T-helper 2 cell treated with Interferon-gamma antibody and Interleukin-4, amounts not matched to agents 5 μg/mL and 100 μg/mL, for 36 hours (primary cell): ENCODE results near the gene ASTL.

Experiments
- DNase-seq: peaks from one replicate; pipeline ENCODE4 v3.0.0; 2021; ENCODE audit warnings: low spot score
- H3K27ac Mint-ChIP-seq: one replicate; pipeline ENCODE4 v1.8.0; 2021; ENCODE audit warnings: mild to moderate bottlenecking, mixed read lengths
- H3K27me3 Mint-ChIP-seq: one replicate; pipeline ENCODE4 v1.8.0; 2021; ENCODE audit warnings: low read depth, mixed read lengths
- H3K36me3 Mint-ChIP-seq: one replicate; pipeline ENCODE4 v1.8.0; 2021; ENCODE audit warnings: low read depth, mixed read lengths
- H3K4me1 Mint-ChIP-seq: one replicate; pipeline ENCODE4 v1.8.0; 2021; ENCODE audit warnings: low read depth, mixed read lengths
- H3K4me3 Mint-ChIP-seq: one replicate; pipeline ENCODE4 v1.8.0; 2022; ENCODE audit warnings: mild to moderate bottlenecking, moderate library complexity, mixed read lengths
- H3K9me3 Mint-ChIP-seq: one replicate; pipeline ENCODE4 v1.8.0; 2021; ENCODE audit warnings: mixed read lengths

ASTL gene

DNA sequence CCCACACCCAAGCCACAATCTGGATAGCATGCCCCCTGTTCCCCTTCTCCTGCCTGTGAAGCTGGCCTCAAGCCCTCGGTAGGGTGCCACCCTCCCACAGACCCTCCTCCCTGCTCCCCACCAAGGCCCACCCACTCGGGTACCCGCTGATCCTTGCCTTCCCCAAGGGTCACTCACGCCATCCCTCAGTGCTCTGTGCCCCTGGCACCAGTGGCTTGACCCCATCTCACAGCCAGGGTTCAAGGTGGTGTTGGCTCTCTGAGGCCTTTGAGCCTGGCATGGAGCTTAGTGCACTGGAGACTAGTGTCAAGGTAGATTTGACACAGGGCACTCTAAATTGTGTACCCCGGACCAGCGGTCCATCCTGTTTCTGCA, 33.8 kb downstream of the ASTL start:
- Mint-ChIP-seq H3K4me1 (no peaks in the 10 kb centered on the region), H3K27me3 (no peaks in the 10 kb centered on the region), H3K36me3 (no peaks in the 10 kb centered on the region), H3K9me3 (peaks cover 11% of the 10 kb centered on the region), H3K4me3 (no peak overlapping the region), H3K27ac (no peak overlapping the region)
- no peak for DNase-seq

DNA sequence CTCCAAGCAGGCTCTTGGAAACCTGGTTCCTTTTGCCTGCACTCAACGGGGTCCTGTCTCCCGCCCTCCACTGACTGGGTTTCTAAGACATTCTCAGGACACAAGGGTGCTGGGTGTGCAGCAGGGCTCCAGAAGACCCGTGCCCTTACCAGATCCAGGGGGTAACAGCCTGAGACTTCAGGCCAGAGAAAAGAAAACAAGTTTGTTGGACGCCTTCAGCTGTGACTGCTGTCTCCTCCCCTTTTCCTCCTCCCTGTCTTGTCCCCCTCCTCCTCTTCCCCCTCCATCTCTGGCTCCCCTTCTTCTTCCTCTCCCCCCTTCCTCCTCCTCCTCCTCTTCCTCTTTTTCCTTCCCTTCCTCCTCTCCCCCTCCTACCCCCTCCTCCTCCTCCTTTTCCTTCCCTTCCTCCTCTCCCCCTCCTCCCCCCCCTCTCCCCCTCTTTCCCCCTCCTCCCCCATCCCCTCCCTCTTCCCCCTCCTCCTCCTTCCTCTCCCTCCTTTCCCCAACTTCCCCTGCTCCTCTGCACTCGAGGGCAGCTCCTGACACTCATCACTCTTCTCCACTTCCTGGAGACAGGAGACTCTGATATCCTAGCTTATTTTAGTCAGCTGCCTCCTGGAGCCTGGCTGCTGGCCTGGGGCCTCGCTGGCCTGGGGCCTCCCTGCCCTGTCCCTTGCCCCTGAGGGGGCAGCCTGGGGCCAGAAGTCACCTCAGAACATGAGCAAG, 34.4 kb downstream of the ASTL start:
- no peak overlapping the region for H3K27ac Mint-ChIP-seq
- H3K27me3 Mint-ChIP-seq, result no peaks in the 10 kb centered on the region
- no peak overlapping the region for H3K4me3 Mint-ChIP-seq
- no peaks in the 10 kb centered on the region for H3K4me1 Mint-ChIP-seq
- DNase-seq, result no peak
- peaks cover 11% of the 10 kb centered on the region for H3K9me3 Mint-ChIP-seq
- no peaks in the 10 kb centered on the region for H3K36me3 Mint-ChIP-seq

DNA sequence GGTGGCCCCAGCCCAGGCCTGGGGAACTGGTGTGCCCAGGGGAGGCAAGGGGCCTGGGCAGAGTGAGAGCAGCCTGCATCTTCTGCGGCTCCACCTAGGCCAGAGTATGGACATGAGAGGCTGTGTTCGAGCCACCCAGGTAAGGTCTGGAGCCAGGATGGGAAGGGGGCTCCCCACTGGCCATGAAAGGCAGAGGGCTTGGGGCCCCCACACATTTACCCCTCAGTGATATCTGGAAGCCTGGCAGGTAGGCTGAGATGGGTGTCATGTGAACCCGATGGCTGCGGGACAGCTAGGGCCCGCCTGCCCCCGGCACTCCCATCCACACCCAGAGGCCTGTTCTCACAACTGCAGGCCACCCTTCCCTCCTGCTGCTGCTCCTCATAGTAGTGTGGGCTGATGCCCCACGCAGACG, 35.1 kb downstream of the ASTL start:
- H3K36me3 Mint-ChIP-seq, result no peaks in the 10 kb centered on the region
- no peak overlapping the region for H3K4me3 Mint-ChIP-seq
- peaks cover 11% of the 10 kb centered on the region for H3K9me3 Mint-ChIP-seq
- peaks cover under 1% of the 10 kb centered on the region for H3K27me3 Mint-ChIP-seq
- no peak for DNase-seq
- no peaks in the 10 kb centered on the region for H3K4me1 Mint-ChIP-seq
- no peak overlapping the region for H3K27ac Mint-ChIP-seq

DNA sequence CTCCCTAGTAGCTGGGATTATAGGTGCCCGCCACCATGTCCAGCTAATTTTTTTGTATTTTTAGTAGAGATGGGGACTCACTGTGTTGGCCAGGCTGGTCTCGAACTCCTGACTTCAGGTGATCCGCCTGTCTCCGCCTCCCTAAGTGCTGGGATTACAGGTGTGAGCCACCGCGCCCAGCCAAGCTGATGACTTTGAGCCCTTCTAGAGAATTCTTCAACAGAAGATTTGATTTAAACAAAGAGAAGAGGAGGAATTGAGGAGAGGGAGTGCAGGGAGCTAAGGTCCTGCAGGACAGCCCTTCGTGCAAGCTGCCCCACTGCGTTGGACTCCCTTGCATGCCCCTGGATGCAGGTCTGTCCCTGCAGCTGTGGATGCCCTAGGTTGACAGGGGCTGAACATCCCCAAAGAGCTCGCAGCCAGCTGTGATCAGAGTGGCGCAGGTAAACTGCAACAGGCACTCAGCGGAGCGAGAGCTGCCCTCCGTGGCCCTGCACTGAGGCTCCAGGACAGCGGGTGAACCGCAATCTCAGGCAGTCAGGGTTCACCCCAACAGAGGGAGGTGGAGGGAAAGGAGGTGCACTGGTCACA, 35.6 kb downstream of the ASTL start:
- Mint-ChIP-seq H3K27me3 (peaks cover 2% of the 10 kb centered on the region), H3K27ac (no peak overlapping the region), H3K36me3 (no peaks in the 10 kb centered on the region), H3K9me3 (peaks cover 11% of the 10 kb centered on the region), H3K4me1 (no peaks in the 10 kb centered on the region), H3K4me3 (no peak overlapping the region)
- no peak for DNase-seq

DNA sequence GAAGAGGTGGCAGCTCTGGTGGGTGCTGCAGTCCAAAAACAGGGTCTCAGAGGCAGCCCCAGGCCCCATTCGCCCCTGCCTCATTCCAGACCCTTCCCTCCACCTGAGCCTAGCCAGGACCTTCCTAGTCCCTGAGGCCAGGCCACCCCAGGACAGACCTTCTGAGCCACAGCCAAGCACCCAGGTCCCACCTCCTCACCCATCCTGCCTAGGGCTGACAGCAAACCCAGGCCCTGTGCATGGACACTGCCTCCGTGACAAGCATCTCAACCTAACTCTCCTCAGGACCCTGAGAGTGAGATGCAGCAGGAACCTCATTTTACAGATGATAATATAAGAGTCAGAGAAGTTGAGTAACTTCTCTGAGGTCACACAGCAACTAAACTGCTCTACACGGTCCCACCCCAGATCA, 37.4 kb downstream of the ASTL start:
- Mint-ChIP-seq H3K27me3 (peaks cover 2% of the 10 kb centered on the region), H3K36me3 (no peaks in the 10 kb centered on the region), H3K4me3 (no peak overlapping the region), H3K9me3 (peaks cover 11% of the 10 kb centered on the region), H3K27ac (no peak overlapping the region), H3K4me1 (no peaks in the 10 kb centered on the region)
- DNase-seq, result no peak

DNA sequence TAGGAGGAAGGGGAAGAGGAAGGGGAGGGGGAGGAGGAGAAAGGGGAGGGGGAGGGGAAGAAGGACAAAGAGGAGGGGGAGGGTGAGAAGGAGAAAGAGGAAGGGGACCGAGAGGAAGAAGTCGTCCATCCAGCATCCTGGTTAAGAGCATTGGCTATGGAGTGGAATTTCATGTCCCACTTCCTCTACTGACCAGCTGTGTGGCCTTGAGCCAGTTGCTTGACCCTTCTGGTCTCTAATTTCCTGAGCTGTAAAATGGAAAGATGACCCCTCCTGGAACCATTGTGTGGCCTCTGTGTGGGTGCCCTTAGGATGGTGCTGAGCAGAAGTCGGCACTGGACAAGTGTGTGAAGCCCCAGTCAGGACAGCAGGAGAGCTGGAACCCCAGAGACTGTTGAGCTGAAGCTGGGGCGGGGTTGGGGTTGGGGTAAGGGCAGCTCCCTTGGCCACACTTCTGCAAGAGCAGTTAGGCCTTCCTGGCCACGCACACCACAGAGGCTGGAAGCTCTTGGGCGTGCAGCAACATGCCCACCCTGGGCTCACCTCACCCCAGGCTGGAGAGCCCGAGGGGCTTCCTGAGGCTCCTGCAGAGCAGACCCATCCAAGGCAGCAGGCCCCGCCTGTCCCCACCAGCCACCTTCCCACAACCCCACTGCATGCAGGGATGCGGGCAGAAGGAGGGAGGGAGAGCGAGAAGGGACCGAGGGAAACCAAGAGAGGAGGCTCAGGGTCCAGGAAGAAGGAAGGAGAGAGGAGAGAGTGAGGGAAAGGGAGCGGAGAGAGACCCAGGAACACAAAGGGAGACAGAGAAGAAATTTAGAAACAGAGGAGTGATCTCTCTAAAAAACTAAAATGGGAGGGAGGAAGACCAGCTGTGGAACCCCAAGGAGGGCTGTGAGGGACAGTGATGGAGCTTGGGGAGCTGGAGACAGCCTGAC, 38.2 kb downstream of the ASTL start:
- peaks cover 5% of the 10 kb centered on the region for H3K27me3 Mint-ChIP-seq
- DNase-seq, result no peak
- no peaks in the 10 kb centered on the region for H3K4me1 Mint-ChIP-seq
- H3K27ac Mint-ChIP-seq, result no peak overlapping the region
- no peak overlapping the region for H3K4me3 Mint-ChIP-seq
- H3K9me3 Mint-ChIP-seq, result peaks cover 4% of the 10 kb centered on the region
- no peaks in the 10 kb centered on the region for H3K36me3 Mint-ChIP-seq

DNA sequence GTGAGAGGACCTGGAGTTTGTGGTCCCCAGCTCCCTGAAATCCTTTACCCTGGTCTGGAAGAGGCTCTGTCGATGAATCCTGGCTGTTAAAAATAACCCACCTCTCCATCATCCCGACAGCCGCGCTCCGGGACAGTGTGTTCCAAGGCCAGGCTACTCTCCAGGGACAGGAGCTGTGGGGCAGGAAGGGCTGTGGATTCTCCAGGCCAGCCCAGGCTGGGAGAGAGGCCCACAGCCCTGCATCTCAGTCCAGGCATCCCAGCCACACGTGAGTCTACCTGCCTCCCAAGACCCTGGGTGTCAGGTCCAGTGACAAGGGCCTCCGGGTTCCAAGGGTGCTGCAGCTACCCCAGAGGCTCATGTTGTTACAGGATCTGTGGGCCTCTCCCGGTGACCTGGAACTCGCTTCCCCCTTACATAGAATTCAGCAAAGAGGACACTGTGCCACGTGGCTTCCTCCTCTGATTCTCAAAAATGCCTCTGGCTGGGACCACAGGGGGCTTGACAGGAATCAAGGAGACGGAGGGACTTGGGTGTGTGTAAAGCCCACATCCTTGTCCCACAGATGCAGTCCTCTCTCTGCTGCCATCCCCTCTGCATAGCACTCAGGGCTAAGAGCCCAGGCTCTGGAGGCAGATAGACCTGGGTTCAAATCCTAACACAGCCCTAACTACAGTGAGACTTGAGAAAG, 39.3 kb downstream of the ASTL start:
- Mint-ChIP-seq H3K4me1 (no peaks in the 10 kb centered on the region), H3K9me3 (no peaks in the 10 kb centered on the region), H3K36me3 (no peaks in the 10 kb centered on the region), H3K4me3 (no peak overlapping the region), H3K27me3 (peaks cover 9% of the 10 kb centered on the region), H3K27ac (no peak overlapping the region)
- DNase-seq, result no peak

DNA sequence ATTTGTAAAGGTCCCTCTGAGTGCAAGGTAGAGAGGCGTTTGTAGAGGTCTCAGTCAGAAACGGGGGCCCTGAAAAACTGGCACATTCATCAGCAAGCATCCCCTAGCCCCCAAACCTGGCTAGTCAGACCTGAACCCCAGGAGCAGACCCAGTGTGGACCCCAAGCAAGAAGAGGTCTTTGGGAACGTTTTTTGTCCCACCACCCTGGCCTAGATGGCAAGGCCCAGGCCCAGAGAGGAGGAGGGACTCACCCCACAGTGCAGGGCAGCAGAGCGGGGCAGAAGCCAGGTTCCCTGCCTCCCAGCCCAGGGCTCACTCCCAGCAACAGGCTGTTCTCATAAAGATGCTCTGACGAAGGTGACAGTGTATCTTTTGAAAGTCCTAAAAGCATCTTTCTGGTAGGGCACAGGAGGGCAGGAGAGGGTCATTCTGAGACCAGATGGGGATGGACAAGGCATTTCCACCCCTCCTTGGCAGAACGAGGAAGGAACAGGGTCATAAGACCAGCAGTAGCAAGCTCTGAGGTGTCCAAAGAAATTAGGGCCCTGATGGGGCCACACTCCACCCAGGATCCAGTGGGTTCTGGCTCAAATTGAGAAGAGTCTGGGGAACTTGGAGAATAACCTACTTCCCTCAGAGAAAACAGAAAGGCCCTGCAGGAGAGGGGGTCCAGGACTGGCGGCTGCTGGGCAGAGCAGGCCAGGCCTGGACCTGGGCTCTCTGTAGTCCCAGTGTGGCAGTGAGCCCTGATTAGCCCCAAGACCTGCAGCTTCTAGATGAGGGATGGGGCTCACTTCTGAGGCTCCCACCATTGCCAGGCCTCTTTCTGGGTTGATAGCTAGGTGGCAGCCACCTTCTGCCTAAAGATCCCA, 40.1 kb downstream of the ASTL start:
- Mint-ChIP-seq H3K9me3 (no peaks in the 10 kb centered on the region), H3K27me3 (peaks cover 11% of the 10 kb centered on the region), H3K36me3 (no peaks in the 10 kb centered on the region), H3K27ac (no peak overlapping the region), H3K4me1 (no peaks in the 10 kb centered on the region), H3K4me3 (no peak overlapping the region)
- DNase-seq, result no peak

DNA sequence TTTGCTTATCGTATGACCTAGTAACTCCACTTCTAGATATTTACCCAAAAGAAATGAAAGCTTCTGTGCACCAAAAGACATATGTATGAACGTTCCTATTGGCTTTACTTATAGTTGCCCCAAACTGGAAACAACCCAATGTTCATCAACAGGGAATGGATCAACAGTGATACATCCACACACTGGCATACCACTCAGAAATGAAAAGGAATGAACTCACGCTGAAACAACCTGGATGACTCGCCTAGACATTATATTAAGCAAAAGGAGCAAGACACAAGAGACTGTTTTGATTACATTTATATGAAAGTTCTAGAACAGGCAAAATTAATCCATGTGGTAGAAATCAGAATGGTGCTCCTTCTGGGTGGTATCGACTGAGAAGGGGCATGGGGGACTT, 40.9 kb downstream of the ASTL start:
- DNase-seq, result no peak
- Mint-ChIP-seq H3K36me3 (no peaks in the 10 kb centered on the region), H3K4me3 (no peak overlapping the region), H3K9me3 (no peaks in the 10 kb centered on the region), H3K27me3 (peaks cover 11% of the 10 kb centered on the region), H3K4me1 (no peaks in the 10 kb centered on the region), H3K27ac (no peak overlapping the region)

DNA sequence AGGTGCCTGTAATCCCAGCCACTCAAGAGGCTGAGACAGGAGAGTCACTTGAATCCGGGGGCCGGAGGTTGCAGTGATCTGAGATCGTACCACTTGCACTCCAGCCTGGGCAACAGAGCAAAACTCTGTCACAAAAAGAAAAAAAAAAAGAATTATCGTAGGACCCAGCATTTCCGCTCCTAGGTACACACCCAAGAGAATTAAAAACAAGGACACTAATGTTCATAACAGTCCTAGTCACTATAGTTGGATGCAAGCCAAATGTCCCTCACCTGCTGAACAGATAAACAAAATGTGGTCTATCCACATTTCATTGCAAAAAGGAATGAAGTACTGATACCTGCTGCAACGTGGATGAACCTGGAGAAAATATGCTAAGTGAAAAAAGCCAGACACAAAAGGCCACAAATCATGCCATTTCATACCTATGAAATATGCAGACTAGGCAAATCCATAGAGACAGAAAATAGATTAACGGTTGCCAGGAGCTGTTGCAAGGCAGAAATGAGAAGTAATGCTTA, 43.1 kb downstream of the ASTL start:
- H3K4me3 Mint-ChIP-seq, result no peak overlapping the region
- no peaks in the 10 kb centered on the region for H3K36me3 Mint-ChIP-seq
- H3K4me1 Mint-ChIP-seq, result no peaks in the 10 kb centered on the region
- no peak overlapping the region for H3K27ac Mint-ChIP-seq
- peaks cover 11% of the 10 kb centered on the region for H3K27me3 Mint-ChIP-seq
- DNase-seq, result no peak
- H3K9me3 Mint-ChIP-seq, result no peaks in the 10 kb centered on the region

DNA sequence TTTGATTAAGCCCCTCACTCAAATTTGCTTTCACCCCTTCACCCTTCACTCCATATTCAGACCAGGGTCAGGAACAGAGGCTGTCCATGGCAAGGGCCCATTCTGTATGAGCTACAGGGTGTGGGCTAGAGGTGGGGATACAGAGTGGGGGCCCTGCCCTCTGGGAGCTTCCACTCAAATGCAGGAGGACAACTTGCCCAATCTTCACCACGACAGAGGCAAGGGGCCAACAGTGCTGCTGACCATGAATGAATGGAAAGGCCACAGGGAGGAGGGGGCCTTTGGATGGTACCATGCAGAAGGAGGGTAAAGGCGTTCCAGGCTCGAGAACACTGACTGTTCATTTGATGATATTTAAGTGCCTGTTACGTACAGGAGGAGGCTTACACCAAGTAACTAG, 44.8 kb downstream of the ASTL start:
- no peaks in the 10 kb centered on the region for H3K36me3 Mint-ChIP-seq
- DNase-seq, result no peak
- H3K4me1 Mint-ChIP-seq, result no peaks in the 10 kb centered on the region
- no peak overlapping the region for H3K4me3 Mint-ChIP-seq
- H3K27ac Mint-ChIP-seq, result no peak overlapping the region
- peaks cover 11% of the 10 kb centered on the region for H3K27me3 Mint-ChIP-seq
- no peaks in the 10 kb centered on the region for H3K9me3 Mint-ChIP-seq

DNA sequence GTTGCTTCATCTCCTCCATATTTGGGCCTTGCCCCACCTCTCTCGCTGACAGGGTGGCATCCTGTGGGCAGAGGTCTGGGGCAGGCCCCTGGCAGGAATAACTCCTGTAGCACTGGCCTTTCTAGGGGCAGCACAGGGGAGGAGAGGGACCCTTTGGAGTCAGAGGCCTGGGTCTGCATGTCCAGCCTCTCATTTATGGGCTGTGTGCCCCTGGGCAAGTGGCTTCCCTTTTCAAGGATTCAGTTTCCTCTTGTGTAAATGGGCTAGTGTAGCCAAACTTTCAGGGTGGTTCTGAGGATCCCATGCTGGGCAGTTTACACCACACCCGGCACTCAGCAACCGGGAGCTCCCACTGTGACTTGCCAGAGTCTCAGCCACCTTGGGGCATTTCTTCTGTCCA, 45.4 kb downstream of the ASTL start:
- Mint-ChIP-seq H3K27ac (no peak overlapping the region), H3K9me3 (no peaks in the 10 kb centered on the region), H3K4me1 (no peaks in the 10 kb centered on the region), H3K4me3 (no peak overlapping the region), H3K36me3 (no peaks in the 10 kb centered on the region), H3K27me3 (peaks cover 10% of the 10 kb centered on the region)
- DNase-seq, result no peak

DNA sequence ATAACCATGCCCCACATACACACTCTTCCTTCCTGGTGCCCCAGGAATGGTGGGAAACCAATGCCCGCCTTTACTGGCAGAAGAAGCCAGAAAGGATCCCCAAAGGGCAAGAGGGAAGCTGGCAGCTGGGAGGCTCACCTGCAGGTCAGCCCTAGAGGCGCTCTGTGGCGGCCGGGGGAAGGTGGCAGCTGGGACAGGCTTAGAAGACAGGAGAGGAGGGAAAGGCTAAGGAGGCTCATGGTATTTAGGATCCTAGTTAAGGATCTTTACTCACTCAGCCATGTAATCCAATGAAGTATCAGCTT, 45.8 kb downstream of the ASTL start:
- Mint-ChIP-seq H3K4me3 (no peak overlapping the region), H3K27ac (no peak overlapping the region), H3K36me3 (no peaks in the 10 kb centered on the region), H3K9me3 (no peaks in the 10 kb centered on the region), H3K27me3 (peaks cover 10% of the 10 kb centered on the region), H3K4me1 (no peaks in the 10 kb centered on the region)
- no peak for DNase-seq
